Activated CD4-positive, alpha-beta T cell treated with anti-CD3 and anti-CD28 coated beads, Interleukin-2, amount 50 U/mL, for 1 hour (primary cell): Measurements from ENCODE around the gene KLC3.

Experiments used
- DNase-seq: peaks from one replicate; pipeline ENCODE4 v3.0.0-alpha.2; 2020

Gene KLC3

GRCh38 chr19:45380107-45380506, 39.6 kb downstream of the KLC3 start:
- DNase-seq = no peak

- DNase-seq = no peak
Observed at GRCh38 chr19:45382426-45382825, 41.9 kb downstream of the KLC3 start.

- no peak for DNase-seq
Observed at GRCh38 chr19:45385392-45386221, 45.1 kb downstream of the KLC3 start.

- no peak for DNase-seq
Observed at GRCh38 chr19:45391346-45391745, 50.8 kb downstream of the KLC3 start.

- no peak for DNase-seq
Observed at GRCh38 chr19:45391871-45392665, 51.5 kb downstream of the KLC3 start.

- DNase-seq = no peak
Observed at GRCh38 chr19:45395821-45396617, 55.5 kb downstream of the KLC3 start.

GRCh38 chr19:45400192-45400591, 59.6 kb downstream of the KLC3 start:
- DNase-seq = no peak
